Middle frontal gyrus (tissue), 1 donor: ENCODE data around the gene UCN3.
"Not testable (repeated sequence)": the region's sequence is repeated elsewhere in the genome, so short reads cannot be mapped to it uniquely, and the experiment has no call there.

Experiments
- DNase-seq: peaks from one replicate; pipeline ENCODE4 v3.0.0-alpha.2; 2015; ENCODE audit warnings: low spot score; ENCODE audit errors: extremely low spot score

The UCN3 gene

GRCh38 chr10:5404208-5405041 lies 39.7 kb downstream of the UCN3 start, which contains the start of gene TUBAL3:
Gene TUBAL3, minus strand, starts transcription at chr10:5404828. Its CDS starts 36 bp downstream, at chr10:5404792.
- DNase-seq, result no peak

DNA sequence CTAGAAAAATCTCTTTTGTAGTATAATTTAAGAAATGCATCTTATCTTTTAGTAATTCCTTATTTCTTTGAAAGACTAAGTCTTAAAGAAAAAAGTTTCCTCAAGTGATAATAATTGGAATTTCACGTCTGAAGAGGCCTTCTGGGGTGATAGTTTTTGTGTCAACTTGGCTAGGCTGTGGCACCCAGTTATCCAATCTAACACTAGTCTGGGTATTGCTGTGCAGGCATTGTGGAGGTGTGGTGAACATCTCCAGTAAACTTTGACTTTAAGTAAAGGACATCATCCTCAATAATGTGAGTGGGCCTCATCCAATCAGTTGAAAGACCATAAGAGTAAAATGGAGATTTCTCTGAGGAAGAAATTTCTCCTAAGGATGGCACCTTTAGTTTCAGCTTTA lies 42.2 kb downstream of the UCN3 start:
- DNase-seq, result no peak

- DNase-seq, result not testable (repeated sequence)
Measured at GRCh38 chr10:5410787-5411186, 46.0 kb downstream of the UCN3 start.

DNA sequence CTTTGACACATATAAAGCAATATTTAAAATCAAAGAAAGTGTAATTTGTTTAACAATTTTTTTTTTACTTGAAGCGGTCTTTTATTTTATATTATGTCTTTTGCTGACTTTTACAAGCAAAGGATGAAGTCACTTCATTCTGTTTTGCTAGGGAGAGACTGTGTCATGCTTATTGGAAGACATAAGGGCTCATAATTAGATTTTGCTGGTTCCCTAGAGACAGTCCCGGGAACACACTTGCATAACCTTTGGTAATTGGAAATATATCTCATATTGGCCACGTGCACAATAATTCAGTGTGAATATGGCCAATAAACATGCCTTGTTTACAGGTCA lies 47.1 kb downstream of the UCN3 start:
- DNase-seq, result no peak

GRCh38 chr10:5412277-5412941 lies 47.6 kb downstream of the UCN3 start, which contains the start of gene NET1:
Gene NET1, plus strand, starts transcription at chr10:5412557. Its CDS starts 136 bp downstream, at chr10:5412693.
- DNase-seq, result peak; percentile 86

DNA sequence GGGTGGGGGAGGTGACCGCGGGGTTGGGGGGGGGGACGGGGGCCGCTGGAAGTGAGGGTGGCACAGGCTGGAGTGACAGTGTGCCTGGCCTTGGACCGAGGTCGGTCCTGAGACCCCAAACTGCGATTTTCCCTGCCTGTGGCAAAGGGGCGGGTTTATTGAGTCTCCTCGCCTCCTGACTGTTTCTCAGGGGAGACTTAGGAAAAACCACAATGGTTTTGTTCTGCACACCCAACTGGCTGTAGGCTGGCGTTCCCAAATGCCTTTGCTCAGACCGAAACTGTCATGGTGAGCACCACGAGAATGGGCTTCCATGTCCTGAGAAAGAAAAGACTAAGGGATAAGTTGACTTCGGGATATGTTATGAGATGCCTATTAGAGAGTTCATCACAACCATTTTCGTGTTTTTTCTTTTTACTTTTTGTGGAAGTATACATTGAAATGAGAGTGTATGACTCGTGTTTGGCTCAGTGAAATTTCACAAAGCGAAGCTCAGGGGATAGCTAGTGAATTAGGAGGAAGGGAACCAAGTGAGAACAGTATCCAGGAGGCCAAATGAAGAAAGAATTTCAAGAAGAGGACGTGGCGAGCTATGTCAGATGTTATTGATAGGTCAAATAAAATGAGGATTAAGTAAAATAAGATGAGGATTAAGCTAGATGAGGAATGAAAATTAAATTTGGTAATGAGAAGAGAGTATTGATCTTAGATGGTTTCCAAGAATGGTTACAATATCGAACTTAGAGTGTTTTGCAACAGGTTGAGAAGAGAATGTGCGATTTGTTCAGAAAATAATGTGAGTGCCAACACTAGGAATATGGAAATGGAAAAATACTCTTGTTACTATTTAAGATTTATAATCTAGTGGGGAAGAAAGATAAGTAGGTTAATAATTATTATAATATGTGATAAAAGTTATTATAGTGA lies 48.5 kb downstream of the UCN3 start:
- no peak for DNase-seq

- no peak for DNase-seq
Measured at GRCh38 chr10:5416981-5417380, 52.2 kb downstream of the UCN3 start.

DNA sequence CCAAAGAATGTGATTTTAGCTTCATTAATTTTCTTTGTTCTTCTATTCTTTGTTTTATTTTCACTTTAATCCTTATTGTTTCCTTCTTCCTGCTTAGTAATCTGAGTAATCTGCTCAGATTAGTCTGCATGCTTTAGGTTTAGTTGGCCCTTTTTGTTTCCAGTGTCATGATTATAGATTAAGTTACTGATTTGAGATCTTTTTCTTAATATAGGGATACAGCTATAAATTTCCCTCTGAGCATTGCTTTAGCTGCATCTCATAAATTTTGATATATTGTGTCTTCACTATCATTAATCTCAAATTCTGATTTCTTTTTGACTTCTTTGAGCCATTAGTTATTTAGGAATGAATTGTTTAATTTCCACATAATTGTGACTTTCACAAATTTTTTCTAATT lies 53.8 kb downstream of the UCN3 start:
- no peak for DNase-seq

DNA sequence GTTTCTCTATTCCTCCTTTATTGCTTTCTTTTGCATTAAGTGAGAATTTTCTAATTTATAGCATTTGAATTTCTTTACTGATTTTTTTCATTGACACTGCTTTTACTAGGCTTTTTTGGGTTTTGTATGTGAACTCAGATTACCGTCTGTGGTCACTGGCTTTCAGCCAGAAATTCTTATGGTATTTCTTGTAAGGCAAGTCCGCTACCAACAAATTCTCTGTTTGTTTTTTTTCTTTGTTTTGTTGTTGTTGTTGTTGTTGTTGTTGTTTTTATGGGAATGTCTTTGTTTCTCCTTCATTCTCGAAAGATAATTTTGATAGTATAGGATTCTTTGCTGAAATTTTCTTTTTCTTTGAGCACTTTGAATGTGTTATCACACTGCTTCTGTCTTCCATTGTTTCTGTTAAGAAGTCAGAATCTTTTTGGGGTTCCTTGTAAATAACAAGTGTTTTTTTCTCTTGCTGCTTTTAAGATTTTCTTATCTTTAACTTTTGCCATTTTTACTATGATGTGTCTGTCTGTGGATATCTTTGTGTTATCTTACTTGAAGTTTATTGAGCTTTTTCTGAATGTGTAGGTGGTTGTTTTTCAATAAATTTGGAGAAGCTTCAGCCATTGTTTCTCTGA lies 54.8 kb downstream of the UCN3 start:
- no peak for DNase-seq

DNA sequence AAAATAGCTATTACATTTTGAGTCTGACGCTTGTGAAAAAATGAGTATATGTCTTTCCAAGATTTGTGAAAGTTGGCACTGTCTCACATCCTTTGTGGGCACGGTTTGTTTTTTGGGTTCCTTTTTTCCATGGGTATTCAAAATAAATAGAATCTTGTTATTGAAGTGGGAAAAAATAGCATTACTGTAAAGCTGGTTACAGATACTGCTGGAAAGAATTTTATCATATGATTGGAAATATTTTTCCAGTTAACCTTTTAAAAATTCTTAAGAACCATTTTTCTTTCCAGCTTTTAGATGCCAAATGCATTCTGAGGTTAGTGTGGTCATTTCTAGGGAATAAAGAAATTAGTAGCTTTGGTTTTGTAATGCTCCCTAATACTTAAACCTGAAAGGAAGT lies 59.0 kb downstream of the UCN3 start:
- DNase-seq, result no peak
